Ovary (tissue), 3 donors: ENCODE results near the gene ARSI.

Source experiments
- CTCF ChIP-seq, 3 donors: fragments of 450-650 bp in 2 of 3; fragments of 200-600 bp in 1 of 3; IDR thresholded peaks; one replicate each; pipeline versions ENCODE4 v1.5.1 to v1.8.0; 2016 to 2022; ENCODE audit warnings: antibody characterized with exemption in 3 of 3, mild to moderate bottlenecking in 1 of 3
- EP300 ChIP-seq: sonication (generic); formaldehyde crosslinking; IDR thresholded peaks from one replicate; pipeline ENCODE4 v1.6.1; 2017; ENCODE audit warnings: antibody characterized with exemption
- POLR2A ChIP-seq: fragments of 450-650 bp; IDR thresholded peaks from one replicate; pipeline ENCODE4 v1.6.1; 2017; ENCODE audit warnings: antibody characterized with exemption, mild to moderate bottlenecking, moderate library complexity
- donor health status: DM: no; HTN: no; CAD: no.

- TF ChIP-seq CTCF (IDR thresholded peaks at IDR 0.05) (no peak), POLR2A (no peak), EP300 (no peak)
Measured at GRCh38 chr5:150333400-150333799, 30.7 kb upstream of the ARSI start.
